ENCODE measurements around the gene PLLP.
A peak's percentile ranks its signal among the peaks of the same experiment; 100 is the strongest.

The PLLP gene

GRCh38 chr16:57233944-57234706 lies 50.3 kb downstream of the PLLP start:
- H3K4me1 Mint-ChIP-seq: peaks cover 43% of the 10 kb centered on the region
- no peaks in the 10 kb centered on the region for H3K27me3 Mint-ChIP-seq (ENCODE audit: low read depth)
- H3K36me3 Mint-ChIP-seq (ENCODE audit: low read depth): peaks cover 73% of the 10 kb centered on the region
- H3K9me3 Mint-ChIP-seq: no peaks in the 10 kb centered on the region
- TF ChIP-seq CTCF (IDR thresholded peaks at IDR 0.05; ENCODE audit: unreplicated experiment in 3 of 3): no peak
- no peak overlapping the region for H3K4me3 Mint-ChIP-seq
- no peak overlapping the region for H3K27ac Mint-ChIP-seq

GRCh38 chr16:57231821-57232350 lies 52.6 kb downstream of the PLLP start:
- peaks cover 45% of the 10 kb centered on the region for H3K4me1 Mint-ChIP-seq
- TF ChIP-seq CTCF (IDR thresholded peaks at IDR 0.05; ENCODE audit: unreplicated experiment in 3 of 3): no peak
- H3K27ac Mint-ChIP-seq: no peak overlapping the region
- no peaks in the 10 kb centered on the region for H3K27me3 Mint-ChIP-seq (ENCODE audit: low read depth)
- no peak overlapping the region for H3K4me3 Mint-ChIP-seq
- no peaks in the 10 kb centered on the region for H3K9me3 Mint-ChIP-seq
- H3K36me3 Mint-ChIP-seq (ENCODE audit: low read depth): peaks cover 74% of the 10 kb centered on the region

GRCh38 chr16:57229079-57229478 lies 55.4 kb downstream of the PLLP start:
- no peak overlapping the region for H3K27ac Mint-ChIP-seq
- peaks cover 38% of the 10 kb centered on the region for H3K4me1 Mint-ChIP-seq
- H3K36me3 Mint-ChIP-seq (ENCODE audit: low read depth): peaks cover 68% of the 10 kb centered on the region
- no peaks in the 10 kb centered on the region for H3K9me3 Mint-ChIP-seq
- no peak for TF ChIP-seq CTCF (IDR thresholded peaks at IDR 0.05; ENCODE audit: unreplicated experiment in 3 of 3)
- no peak overlapping the region for H3K4me3 Mint-ChIP-seq
- no peaks in the 10 kb centered on the region for H3K27me3 Mint-ChIP-seq (ENCODE audit: low read depth)

- no peaks in the 10 kb centered on the region for H3K27me3 Mint-ChIP-seq (ENCODE audit: low read depth)
- peak overlapping the region; percentile 48 to 73 (median 50) for H3K27ac Mint-ChIP-seq
Observed at GRCh38 chr16:57226701-57227621, 57.5 kb downstream of the PLLP start.

GRCh38 chr16:57225978-57226377 lies 58.5 kb downstream of the PLLP start:
- Mint-ChIP-seq H3K4me3 (no peak overlapping the region), H3K4me1 (peaks cover 17% of the 10 kb centered on the region), H3K27ac (no peak overlapping the region), H3K36me3 (ENCODE audit: low read depth) (peaks cover 69% of the 10 kb centered on the region), H3K27me3 (ENCODE audit: low read depth) (no peaks in the 10 kb centered on the region), H3K9me3 (no peaks in the 10 kb centered on the region)
- no peak for TF ChIP-seq CTCF (IDR thresholded peaks at IDR 0.05; ENCODE audit: unreplicated experiment in 3 of 3)

More at GRCh38 chr16:57226701-57227621, 57.5 kb downstream of the PLLP start:
- Mint-ChIP-seq H3K36me3 (ENCODE audit: low read depth) (peaks cover 72% of the 10 kb centered on the region), H3K4me3 (no peak overlapping the region), H3K4me1 (peaks cover 26% of the 10 kb centered on the region), H3K9me3 (no peaks in the 10 kb centered on the region)
- no peak for TF ChIP-seq CTCF (IDR thresholded peaks at IDR 0.05; ENCODE audit: unreplicated experiment in 3 of 3)

Measured in nephron (organoid).